ENCODE measurements around the gene RFXAP.
"Not testable (repeated sequence)": the region's sequence is repeated elsewhere in the genome, so short reads cannot be mapped to it uniquely, and the experiment has no call there.

The RFXAP gene, protein sequence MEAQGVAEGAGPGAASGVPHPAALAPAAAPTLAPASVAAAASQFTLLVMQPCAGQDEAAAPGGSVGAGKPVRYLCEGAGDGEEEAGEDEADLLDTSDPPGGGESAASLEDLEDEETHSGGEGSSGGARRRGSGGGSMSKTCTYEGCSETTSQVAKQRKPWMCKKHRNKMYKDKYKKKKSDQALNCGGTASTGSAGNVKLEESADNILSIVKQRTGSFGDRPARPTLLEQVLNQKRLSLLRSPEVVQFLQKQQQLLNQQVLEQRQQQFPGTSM

DNA sequence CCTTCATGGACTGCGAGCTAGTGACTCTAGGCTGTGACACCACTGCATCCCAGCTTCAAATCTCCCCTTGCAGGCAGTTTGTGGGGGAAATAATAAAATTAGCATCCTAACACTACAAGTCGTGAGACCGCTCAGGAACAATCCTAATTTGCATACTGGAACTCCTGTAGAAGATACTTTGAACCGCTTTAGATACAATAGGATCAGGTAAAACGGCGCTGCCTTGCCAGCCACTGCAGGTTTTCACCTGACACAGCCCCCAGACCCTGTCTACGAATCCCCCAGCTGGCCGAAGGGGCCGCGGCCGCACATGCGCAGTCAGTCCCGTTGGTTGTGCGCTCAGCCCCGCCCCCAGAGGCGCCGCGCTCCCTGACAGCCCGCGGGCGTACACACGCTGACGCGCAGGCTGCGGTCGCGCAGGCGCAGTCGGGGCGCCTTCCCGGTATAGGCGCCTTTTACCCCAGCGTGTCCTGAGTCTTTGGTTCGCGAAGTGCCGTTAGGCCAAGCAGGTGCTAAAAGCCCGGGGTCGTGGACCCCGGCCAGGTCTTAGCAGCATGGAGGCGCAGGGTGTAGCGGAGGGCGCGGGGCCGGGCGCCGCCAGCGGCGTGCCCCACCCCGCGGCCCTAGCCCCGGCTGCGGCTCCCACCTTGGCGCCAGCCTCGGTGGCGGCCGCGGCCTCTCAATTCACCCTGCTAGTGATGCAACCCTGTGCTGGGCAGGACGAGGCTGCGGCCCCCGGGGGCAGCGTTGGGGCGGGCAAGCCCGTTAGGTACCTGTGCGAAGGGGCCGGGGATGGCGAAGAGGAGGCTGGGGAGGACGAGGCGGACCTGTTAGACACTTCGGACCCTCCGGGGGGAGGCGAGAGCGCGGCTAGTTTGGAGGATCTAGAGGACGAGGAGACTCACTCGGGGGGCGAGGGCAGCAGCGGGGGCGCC lies at the start of gene RFXAP:
TSS of gene RFXAP (plus strand) at position 419 of the 935 bp plus-strand sequence. CDS start at position 555, 136 bp downstream.
- peak; percentile 31 to 92 (median 79) for DNase-seq

- DNase-seq = no peak
These were observed 49.5 kb upstream of the RFXAP start for GRCh38 chr13:36769545-36769944.

DNA sequence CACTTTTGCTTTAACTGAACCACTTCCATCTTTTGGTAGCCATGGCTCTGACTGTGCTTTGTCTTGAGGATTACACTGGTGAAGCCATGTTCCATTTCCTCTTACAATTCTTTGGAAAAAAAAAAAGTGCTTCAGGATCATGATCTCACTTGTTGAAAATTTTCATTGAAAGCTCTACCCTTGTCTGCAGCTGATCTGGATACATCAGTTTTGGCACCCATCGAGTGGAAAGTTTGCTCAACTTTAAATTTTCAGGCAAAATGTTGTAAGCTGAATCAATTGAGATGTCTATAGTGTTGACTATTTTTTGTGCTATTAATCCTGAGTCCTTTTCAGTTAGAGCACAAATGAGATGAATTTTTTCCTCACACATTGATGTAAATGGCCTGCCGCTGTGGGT lies 48.3 kb upstream of the RFXAP start:
- DNase-seq = no peak

- no peak for DNase-seq
These were observed 46.2 kb upstream of the RFXAP start for GRCh38 chr13:36772853-36773252.

DNA sequence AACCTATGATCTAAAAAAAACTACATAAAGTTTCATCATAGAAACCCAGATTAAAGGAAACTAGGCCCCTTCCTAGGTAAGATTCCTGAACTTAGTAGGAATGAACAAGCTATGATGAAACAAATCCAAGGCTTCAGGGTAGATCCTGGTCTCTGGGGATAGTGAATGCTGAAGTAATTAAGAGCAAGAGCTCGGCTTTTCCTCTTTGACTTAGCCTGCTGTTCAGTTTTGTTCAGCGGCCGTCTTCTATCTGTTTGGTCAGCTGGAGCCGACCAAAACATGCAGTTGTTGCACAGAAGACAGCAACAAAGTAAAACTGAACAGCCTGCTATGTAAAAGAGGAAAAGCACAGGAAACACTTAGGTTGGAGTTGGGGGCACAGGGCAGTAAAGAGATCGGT lies 44.1 kb upstream of the RFXAP start:
- DNase-seq = no peak

GRCh38 chr13:36776175-36776574 lies 42.8 kb upstream of the RFXAP start:
- no peak for DNase-seq

DNA sequence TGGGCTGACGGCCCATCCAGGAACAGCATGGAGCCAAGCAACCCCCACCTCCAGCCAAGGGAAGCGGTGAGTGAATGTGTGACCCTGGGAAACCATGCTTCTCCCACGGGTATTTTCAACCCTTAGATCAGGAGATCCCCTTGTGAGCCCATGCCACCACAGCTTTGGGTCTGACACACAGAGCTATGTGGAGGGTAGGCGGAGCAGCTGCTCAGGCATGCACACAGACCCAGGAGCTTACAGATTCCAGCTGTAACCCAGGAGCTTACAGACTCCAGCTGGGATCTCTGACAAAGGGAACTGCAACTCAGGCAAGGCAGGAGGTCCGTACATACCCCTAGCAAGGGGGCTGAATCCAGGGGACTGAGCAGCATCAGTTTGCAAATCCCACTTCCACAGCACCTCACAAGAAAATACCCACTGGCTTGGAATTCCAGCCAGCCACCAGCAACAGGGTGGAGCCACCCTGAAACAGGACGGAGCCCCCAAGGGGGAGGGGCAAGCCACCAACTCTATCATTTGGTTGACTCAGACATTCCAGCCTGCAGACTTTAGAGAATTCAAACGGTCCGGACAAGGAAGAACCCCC lies 40.8 kb upstream of the RFXAP start:
- DNase-seq = no peak

DNA sequence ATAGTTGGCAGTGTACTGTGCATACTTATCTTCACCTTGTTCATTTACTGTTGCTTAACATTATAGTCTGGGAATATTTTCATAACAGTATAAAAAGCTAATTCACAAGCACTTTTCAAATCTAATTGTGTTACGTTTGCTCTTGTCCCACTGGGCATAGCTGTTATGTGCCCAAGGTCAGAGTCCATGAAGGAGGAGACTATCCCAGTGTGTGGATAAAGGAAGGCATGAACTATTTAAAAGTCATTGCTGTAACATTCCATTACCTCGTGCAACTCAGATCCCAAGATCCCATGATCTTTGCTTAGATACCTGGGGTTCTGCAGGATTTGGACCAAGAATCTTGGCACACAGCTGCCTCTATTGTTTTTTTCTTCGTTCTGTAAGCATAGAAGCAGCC lies 35.1 kb upstream of the RFXAP start:
- no peak for DNase-seq

DNA sequence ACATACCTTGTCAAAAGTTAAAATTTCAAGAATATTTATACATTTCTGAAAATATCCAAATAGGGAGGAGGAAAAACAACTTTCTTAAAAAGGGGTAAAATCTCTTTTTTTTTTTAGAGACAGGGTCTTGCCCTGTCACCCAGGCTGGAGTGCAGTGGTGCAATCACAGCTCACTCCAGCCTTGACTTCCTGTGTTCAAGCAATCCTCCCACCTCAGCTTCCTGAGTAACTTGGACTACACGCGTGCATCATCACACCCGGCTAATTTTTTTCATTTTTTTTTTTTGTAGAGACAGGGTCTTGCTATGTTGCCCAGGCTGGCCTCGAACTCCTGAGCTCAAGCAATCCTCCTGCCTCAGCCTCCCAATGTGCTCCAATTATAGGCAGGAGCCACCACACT lies 32.8 kb upstream of the RFXAP start:
- not testable (repeated sequence) for DNase-seq

DNA sequence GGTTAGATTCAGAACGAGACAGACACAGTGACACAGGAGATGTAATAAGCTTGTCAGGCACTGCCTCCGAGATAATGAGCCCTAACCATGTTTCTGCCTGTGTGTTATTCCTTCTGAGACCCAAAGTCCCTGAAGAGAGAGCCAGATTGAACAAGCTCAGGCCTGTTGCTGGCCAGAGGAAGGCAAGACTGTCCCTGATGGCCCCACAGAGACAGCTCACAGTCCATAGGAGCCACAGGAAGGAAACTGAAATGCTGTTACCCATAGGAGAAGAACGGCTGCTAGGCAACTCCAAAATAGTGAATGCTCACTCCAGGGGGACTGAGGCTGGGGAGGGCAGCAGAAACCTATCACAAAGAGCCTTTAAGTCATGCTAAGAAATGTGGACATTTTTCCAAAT lies 31.8 kb upstream of the RFXAP start:
- DNase-seq = no peak

- no peak for DNase-seq
These were observed 30.7 kb upstream of the RFXAP start for GRCh38 chr13:36788276-36788675.

GRCh38 chr13:36789061-36789460 lies 30.0 kb upstream of the RFXAP start:
- no peak for DNase-seq

GRCh38 chr13:36789730-36790129 lies 29.3 kb upstream of the RFXAP start:
- DNase-seq = no peak

DNA sequence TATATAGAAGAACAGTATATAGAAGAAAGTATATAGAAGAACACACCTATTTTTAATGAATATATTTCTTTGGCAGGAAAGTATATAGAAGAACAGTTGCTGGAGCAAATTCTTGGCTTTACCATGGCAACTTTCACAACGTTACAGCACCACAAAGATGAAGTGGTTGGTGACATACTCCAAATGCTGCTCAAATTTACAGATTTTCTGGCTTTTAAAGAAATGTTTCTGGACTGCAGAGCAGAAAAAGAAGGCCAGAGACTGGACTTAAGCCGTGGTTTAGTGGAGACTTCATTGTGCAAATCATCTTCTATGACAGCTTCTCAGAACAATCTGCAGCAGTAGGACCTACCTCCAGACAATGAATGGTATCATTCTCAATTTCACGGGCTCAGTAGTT lies 24.3 kb upstream of the RFXAP start:
- DNase-seq = no peak

DNA sequence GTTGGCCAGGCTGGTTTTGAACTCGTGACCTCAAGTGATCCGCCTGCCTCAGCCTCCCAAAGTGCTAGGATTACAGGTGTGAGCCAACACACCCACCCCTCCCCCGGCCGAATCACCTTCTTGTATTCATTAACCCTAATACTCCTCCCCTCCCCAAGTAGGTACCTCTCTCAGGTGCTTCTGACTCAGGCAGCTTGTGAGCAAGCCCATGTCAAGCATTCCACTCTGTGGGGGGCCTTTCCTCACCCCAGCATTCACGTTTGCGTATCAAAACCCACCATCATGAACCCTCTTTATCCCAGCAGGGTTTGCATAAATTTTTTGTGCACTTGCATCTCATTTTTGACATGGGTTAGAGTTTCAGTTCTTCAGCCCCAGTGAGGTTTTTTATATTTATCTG lies 23.6 kb upstream of the RFXAP start:
- no peak for DNase-seq

- DNase-seq = no peak
These were observed 23.0 kb upstream of the RFXAP start for GRCh38 chr13:36796052-36796451.

- no peak for DNase-seq
These were observed 18.0 kb upstream of the RFXAP start for GRCh38 chr13:36801035-36801434.

DNA sequence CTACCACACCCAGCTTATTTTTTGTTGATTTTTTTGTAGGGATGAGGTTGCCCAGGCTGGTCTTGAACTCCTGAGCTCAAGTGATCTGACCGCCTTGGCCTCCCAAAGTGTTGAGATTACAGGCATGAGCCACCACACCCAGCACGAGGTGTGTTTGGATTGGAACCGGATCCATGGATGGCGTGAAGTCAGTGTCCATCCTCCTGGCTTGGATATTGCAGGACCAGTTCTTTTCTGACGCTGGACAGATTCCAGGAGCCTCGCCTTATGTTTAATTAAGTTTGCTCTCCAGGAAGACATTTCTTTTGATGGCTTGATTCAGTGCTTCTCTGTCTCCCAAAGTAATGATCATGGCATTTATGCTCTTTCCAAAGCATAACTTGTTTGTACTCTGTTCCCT lies 14.4 kb upstream of the RFXAP start:
- no peak for DNase-seq

DNA sequence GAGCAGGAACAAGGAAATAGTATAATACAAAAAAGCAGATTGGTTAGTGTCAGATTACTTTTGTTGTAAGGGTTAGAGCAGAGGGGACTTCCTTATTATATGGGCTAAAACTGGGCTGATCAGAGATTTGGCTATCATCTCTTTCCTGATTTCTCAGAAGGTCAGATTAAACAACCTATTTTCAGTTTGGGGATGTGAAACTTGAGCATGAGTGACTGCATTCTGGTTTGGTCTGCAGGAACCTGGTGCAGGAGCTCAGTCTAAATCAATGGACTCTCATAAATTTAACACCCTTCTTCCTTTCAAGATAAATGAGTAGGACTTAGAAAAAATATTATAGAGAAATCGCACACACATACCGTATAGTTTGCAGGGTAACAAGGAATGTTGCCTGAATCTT lies 12.9 kb upstream of the RFXAP start:
- DNase-seq = no peak

DNA sequence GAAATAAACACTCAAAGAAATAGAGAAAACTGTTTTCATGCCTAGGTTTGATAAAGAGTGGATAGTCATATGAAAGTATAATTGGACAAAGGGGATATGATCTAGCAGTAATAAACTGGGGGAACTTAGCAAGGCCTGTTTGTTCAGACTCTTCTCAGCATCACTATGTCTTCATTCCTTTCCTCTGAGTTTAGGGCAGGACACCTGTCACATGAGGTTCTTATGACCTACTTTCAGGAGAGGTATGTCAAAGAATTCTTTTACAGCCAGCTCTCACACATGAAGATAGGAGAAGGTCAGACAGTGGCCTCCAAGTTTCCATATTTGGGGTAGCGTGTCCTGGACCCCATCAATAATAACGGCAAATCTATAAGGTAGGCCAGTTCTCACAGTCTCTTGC lies 11.4 kb upstream of the RFXAP start:
- DNase-seq = no peak

GRCh38 chr13:36813225-36813624 lies 5.8 kb upstream of the RFXAP start:
- DNase-seq = no peak

- peak in 2 of 56 donors; percentile 12 to 13 for DNase-seq
These were observed 4.6 kb upstream of the RFXAP start for GRCh38 chr13:36814465-36814864.
